ENCODE results near the gene RNF222.

DNA sequence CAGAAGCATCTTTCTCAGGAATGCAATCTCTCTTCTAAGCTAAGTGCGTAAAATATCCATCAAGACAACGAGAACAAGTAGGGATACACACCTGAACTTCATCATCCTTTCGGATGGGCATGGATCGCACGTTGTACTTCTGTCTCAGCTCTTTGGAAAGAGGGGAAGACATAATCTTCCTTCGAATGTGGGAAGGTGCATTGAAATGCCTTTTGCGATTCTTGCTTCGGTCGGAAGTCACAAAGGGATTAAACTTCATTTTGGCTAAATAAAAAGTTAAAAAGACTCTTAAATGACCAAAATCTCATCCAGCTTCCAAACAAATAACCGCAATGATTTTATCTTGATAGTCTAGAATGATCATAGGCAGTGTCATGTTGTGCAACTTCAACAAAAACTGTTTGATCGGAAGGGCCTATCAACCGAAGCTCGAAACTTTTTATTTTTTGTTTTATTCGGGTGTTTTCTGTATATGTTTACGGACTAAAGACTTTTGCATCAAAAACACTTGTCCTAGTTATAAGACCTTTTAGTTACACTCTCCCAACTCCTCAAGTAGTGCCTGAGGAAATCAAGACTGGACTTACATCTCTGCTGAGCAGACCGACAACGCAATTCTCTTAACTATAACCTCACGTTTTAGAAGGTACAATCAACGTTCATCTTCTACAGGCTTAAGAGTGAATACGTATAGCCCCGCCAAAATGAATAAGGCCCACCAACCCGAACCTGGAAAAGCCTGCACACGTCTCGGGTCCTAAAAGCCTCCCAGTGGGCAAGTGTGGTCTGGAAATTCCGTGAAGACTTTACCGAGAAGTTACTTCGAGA, 15.4 kb downstream of the RNF222 start:
- TF ChIP-seq EZH2 (IDR thresholded peaks at IDR 0.05; ENCODE audit: borderline replicate concordance, insufficient read depth, low read length, poor library complexity, severe bottlenecking) = no peak
- TF ChIP-seq TAF1 (IDR thresholded peaks at IDR 0.05; ENCODE audit: low read depth) = no peak

All from neural cell (in vitro differentiated cells).